HG03457 (cell line): ENCODE results near the gene USP16.

Experiments
- ATAC-seq: cut with Tn5 transposase; IDR thresholded peaks from one replicate; pipeline ENCODE4 v1.9.1; 2021; ENCODE audit warnings: moderate number of reproducible peaks; ENCODE audit not compliant: unreplicated experiment

Gene USP16

DNA sequence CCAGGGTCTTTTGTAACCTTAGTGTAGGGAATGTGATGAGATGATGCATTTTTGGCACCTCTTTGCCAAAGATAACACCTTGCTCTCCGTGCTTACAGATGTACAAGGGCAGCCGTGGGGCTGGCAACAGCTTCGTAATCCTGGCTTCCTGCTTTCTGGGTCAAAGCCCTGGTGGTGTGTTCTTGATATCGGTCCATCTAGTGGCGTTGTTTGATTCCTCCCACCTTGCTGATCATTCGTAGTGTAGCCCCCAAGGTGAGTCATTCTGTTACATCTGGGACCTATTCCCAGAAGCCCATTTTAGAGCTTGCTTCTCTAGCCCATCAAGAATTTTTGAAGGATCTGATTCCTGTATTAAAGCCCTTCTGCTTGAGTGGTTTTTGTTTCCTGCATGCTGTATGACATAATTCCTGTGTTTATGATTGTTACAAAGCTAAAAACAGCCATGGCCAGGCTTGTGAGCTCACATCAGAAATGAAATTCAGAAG, 56.0 kb downstream of the USP16 start:
- no peak for ATAC-seq

DNA sequence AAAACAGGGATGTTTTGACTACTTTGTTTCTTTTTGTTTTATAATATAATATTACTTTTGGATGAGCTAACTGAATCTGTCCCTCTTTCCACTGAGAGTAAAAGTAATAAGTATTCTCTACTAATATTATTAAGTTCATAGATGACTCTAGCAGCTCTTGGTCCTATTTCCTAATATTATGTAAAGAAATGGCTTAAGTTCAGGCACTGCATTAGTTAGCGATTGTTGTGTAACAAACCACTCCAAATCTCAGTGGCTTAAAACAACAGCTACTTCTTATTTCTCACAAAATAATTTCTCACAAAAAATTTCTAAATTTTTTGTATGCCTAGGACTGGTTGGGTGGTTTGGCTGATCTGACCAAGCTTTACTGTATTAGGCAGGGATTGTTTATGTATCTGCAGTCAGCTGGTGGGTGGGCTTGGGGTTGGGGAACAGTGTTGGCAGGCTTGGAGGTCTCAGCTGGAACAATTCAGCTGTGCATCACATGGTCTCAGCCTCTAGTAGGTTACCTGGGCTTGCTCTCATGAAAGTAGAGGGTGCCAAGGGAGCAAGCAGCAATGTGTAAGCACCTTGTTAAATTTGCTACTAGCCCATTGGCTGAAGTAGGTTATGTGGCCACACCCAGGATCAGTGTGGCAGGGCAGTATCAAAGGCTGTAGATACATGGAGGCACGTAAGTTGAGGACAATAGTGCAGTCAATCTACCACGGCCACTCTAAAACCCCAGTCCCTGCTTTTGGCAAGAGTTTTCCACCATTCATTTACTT, 57.8 kb downstream of the USP16 start:
- ATAC-seq, result no peak

DNA sequence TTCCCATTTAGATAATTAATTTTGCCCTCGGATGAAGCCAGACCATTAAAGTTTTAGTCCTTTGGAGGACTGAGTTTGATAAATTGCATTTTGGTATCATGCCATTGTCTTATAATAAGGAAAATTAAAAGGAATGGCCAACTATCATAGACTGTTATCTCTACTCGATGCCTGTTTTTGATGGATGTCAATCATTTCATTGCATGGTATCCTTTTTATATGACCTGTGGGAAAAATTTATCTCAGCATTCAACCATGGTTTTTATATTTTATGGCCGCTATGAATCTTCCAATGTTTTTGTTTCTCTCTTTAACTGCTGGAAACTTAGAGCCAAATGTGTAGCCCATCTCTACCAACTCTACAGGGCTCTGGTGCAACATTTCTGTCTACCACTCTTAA, 58.8 kb downstream of the USP16 start:
- ATAC-seq, result no peak

DNA sequence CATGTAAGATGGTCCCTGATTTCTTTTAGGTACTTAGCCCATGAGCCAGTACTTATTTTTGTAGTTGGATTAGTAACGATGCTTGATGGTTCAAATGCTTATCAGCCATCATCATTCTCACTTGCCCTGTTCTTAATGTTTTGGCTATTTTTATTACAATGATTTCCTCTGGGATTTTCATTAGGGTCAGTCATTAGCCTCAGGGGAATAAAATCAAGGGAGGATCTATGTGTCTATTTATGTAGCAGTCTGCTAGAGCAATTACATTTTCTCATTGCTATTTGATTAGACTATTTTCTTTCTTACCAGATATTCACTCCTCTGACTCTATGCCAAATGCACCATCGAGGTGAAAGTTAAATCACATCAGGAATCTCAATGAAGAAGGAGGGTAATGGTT, 59.9 kb downstream of the USP16 start:
- ATAC-seq, result no peak

DNA sequence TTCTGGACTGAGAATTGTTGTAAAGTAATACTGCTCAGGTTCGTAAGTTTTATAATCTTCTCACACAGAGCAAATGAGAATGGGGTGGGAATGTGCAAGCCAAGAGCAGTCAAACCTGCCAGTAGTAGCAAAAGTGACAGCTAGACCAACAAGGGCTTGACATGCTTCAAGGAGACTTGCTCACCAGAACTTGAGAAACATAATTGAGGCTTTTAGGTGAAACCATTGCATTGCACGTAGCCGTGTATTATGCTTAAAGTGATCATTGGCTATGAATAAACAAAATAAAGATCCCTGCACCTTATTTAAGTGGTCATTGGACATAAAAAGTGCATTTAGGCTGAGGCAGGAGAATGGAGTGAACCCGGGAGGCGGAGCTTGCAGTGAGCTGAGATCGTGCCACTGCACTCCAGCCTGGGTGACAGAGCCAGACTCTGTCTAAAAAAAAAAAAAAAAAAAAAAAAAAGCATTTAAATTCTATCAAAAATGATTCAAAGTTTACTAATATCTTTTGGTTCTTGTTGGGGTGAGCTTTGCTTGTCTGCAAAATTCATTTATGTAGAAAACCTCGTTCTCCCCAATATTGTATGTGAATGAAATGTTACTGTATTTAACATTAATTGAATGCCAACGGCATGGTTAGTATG, 60.8 kb downstream of the USP16 start:
- no peak for ATAC-seq

DNA sequence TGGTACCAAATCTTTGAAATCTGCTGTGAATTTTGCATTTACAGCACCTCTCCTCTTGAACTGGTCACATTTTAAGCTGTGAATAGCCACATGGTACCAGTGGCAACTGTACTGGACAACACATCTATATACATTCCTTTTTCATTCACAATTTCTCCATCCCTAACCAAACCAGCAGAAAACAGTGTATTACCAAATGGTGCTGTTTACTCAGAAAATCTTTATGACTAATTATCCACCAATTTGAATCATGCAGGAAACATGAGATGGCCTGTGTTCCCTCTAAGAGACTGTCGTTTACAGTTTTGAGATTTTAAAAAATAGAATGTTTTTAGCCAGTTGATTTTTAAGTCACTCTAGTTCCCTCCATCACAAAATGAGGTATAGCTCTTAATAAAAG, 66.6 kb downstream of the USP16 start:
- ATAC-seq, result no peak

DNA sequence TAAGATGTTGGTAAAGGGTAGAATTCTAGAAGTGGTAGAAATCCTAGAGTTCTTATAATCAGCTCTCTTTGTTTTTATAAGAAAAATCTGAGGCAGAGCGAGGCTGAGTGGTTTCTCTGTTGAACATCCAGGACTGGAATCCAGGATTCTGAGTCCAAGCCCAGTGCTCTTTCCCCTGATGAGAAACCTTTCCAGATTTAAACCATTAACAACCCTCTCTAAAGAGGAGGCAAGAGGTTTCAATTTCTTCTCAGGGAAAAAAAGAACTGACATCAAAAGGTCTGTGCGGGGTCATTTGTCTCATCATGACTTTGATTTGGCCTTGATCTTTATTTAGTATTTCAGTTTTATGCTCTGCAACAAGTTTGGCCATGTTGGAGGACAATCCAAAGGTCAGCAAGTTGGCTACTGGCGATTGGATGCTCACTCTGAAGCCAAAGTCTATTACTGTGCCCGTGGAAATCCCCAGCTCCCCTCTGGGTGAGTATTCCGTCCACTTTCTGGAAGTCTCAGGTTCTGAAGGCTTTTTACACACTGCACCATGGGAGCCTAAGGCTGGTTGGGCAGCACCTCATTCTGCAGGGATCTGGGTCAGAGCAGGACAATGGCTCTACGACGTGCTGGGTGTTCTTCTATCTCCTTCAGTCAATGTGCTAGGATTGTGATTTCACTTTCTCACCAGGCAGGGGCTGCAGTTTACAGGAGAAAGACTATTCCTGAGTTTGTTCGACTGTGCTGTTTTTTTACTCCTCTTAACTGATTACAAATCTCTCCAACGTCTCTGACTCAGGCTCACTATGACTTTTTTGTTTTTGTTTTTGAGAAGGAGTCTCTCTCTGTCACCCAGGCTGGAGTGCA, 67.9 kb downstream of the USP16 start:
- ATAC-seq, result no peak

DNA sequence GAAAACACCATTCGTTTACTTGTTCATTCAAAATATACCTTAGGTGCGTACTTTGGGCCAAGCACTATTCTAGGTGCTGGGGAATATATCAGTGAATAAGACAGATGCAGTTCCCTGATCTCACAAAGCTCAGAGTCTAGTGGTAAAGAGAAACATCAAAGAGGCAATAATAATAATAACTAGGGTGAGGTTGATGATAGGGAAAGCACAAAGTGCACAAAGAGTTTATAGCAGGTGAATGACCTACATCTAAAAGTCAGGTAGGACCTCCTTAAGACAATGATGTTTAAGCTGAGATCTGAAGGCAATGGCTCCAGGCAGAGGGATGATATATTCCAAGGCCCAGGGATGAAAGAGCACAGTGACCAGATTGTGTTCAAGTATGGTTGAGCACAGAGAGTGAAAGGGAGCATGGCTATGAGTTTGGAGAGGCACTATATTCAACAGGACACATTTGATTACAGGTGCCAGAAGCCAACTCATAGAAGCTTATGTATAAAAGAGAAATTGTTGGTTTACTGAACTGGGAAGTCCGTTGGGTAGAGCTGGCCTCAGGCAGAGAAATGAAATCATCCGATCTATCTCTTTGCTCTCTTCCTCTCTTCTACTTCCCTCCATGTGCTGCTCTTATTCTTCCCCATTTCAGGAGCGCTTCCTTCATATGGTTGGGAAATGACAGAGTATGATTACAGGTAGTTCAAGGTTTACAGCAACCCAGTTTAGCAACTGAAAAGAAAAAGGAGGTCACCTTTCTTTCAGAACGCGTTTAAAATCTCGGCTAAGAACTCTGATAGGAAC, 71.9 kb downstream of the USP16 start:
- no peak for ATAC-seq

DNA sequence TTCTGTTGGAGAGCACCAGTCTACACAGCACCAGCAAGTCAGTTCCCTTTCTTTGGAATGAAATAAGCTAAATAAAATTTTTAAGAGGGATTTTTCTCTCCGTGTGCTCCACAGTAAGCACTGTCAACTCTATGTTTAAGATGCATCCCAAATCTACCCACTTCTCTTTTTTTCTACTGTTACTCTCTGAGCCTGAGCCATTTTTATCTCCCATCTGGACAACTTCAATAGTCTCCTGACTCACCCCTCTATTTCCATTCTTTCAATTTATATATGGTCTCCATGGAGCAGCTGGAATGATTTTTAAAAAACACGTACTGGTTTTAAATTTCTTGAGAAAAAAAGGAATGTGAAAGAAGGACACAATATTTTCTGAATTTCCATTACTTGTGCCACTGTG, 73.7 kb downstream of the USP16 start:
- no peak for ATAC-seq

DNA sequence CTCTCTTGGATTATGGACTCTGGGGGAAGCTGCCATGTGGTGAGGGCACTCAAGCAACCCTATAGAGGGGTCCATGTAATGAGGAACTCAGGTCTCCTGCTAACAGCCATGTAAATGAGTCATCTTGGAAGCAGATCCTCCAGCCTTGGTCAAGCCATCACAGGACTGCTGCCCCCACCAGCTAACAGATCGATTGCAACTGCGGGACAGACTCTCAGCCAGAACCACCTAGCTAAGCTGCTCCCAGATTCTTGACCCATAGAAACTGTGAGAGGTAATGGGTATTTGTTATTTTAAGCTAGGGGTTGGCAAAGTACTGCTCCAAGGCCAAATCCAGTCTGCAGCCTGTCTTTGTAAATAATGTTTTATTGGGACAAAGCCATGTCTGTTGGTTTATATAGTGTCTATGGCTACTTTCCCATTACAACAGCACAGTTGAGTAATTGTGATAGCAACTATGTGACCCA, 78.4 kb downstream of the USP16 start:
- no peak for ATAC-seq
